ENCODE measurements around the gene FAH. TPM values are rescaled to one million over a fixed set of nuclear protein-coding genes. Genes with fewer than 3 reads are reported as not detected.

FAH gene
- total and polyA plus RNA-seq, 10 of the 15 experiments (the other 5 are each of a cell fraction or from before 2014, with no cell fraction given) = 36.3 to 121 (median 62.0) TPM

DNA sequence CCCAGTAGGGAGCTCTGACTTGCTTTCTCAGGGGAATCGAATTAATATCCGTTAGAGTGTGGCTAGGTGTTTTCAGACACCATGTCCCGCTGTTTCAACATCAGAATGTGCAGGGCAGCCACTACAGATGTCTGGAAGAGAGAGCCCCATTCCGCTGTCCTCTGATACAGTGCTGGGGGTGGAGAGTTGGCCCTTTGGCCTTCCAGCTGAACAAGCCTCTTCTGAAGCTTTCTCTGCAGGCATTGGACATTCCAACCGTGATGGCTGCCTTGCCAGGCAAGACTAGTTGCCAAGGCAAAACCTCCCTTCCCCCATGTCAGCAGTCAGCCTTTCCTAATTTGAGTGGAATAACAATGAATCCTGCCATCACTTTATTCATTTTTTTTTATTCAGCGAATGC is 1.5 kb downstream of the FAH start (continued):
- TF ChIP-seq MYB (IDR thresholded peaks at IDR 0.05; ENCODE audit: borderline replicate concordance, low read depth, low read length) = no peak
- no peak for TF ChIP-seq CBX3 (IDR thresholded peaks at IDR 0.05; ENCODE audit: borderline replicate concordance, low read depth)
- no peak for TF ChIP-seq TBL1XR1 (IDR thresholded peaks at IDR 0.05; ENCODE audit: low read depth, low read length)
- TF ChIP-seq SRF (IDR thresholded peaks at IDR 0.05; ENCODE audit: low read depth in 2 of 2, low read length in 2 of 2) = no peak
- TF ChIP-seq SREBF2 (IDR thresholded peaks at IDR 0.05; ENCODE audit: low read length) = no peak
- TF ChIP-seq, protein P1, sequence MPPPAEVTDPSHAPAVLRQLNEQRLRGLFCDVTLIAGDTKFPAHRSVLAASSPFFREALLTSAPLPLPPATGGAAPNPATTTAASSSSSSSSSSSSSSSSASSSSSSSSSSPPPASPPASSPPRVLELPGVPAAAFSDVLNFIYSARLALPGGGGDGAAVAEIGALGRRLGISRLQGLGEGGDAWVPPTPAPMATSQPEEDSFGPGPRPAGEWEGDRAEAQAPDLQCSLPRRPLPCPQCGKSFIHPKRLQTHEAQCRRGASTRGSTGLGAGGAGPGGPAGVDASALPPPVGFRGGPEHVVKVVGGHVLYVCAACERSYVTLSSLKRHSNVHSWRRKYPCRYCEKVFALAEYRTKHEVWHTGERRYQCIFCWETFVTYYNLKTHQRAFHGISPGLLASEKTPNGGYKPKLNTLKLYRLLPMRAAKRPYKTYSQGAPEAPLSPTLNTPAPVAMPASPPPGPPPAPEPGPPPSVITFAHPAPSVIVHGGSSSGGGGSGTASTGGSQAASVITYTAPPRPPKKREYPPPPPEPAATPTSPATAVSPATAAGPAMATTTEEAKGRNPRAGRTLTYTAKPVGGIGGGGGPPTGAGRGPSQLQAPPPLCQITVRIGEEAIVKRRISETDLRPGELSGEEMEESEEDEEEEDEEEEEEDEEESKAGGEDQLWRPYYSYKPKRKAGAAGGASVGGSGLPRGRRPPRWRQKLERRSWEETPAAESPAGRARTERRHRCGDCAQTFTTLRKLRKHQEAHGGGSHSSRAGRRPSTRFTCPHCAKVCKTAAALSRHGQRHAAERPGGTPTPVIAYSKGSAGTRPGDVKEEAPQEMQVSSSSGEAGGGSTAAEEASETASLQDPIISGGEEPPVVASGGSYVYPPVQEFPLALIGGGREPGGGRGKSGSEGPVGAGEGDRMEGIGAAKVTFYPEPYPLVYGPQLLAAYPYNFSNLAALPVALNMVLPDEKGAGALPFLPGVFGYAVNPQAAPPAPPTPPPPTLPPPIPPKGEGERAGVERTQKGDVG (CRISPR knock-in tag; IDR thresholded peaks at IDR 0.05) = no peak
- no peak for TF ChIP-seq SUZ12 (IDR thresholded peaks at IDR 0.05; ENCODE audit: unreplicated experiment)
- TF ChIP-seq, protein P2, sequence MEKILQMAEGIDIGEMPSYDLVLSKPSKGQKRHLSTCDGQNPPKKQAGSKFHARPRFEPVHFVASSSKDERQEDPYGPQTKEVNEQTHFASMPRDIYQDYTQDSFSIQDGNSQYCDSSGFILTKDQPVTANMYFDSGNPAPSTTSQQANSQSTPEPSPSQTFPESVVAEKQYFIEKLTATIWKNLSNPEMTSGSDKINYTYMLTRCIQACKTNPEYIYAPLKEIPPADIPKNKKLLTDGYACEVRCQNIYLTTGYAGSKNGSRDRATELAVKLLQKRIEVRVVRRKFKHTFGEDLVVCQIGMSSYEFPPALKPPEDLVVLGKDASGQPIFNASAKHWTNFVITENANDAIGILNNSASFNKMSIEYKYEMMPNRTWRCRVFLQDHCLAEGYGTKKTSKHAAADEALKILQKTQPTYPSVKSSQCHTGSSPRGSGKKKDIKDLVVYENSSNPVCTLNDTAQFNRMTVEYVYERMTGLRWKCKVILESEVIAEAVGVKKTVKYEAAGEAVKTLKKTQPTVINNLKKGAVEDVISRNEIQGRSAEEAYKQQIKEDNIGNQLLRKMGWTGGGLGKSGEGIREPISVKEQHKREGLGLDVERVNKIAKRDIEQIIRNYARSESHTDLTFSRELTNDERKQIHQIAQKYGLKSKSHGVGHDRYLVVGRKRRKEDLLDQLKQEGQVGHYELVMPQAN (conservative IDR thresholded peaks at IDR 0.05) = no peak
